KMS-11 (cell line): Measurements from ENCODE around the gene GARIN5B.

Experiments
- H2AFZ ChIP-seq: fragments of 200-600 bp; sonication (generic); 2 replicates; pipeline ENCODE4 v1.6.1; 2016; ENCODE audit warnings: antibody characterized with exemption, mixed run types, low read depth
- H3K27ac ChIP-seq: fragments of 200-600 bp; sonication (generic); 2 replicates; pipeline ENCODE4 v1.6.1; 2016; ENCODE audit warnings: mild to moderate bottlenecking, mixed run types
- H3K27me3 ChIP-seq: fragments of 200-600 bp; sonication (generic); 2 replicates; pipeline ENCODE4 v1.6.1; 2017; ENCODE audit warnings: mild to moderate bottlenecking, low read depth, mixed run types, moderate library complexity; ENCODE audit not compliant: insufficient read depth
- H3K36me3 ChIP-seq: fragments of 200-600 bp; sonication (generic); 2 replicates; pipeline ENCODE4 v1.6.1; 2017; ENCODE audit warnings: mild to moderate bottlenecking, mixed run types; ENCODE audit not compliant: insufficient read depth
- H3K4me1 ChIP-seq: fragments of 200-600 bp; sonication (generic); 2 replicates; pipeline ENCODE4 v1.6.1; 2016; ENCODE audit warnings: mild to moderate bottlenecking, low read depth, mixed run types; ENCODE audit not compliant: poor library complexity, severe bottlenecking
- H3K4me2 ChIP-seq: fragments of 200-600 bp; sonication (generic); 2 replicates; pipeline ENCODE4 v1.7.0; 2016; ENCODE audit warnings: mild to moderate bottlenecking, mixed run types
- H3K4me3 ChIP-seq: fragments of 200-600 bp; sonication (generic); IDR thresholded peaks from 2 replicates; pipeline ENCODE4 v1.6.1; 2017; ENCODE audit warnings: low read depth, low read length, mixed read lengths; ENCODE audit not compliant: insufficient read depth
- H3K79me2 ChIP-seq: fragments of 200-600 bp; sonication (generic); 2 replicates; pipeline ENCODE4 v1.6.1; 2016; ENCODE audit warnings: low read depth, mixed run types; ENCODE audit not compliant: insufficient read depth
- H3K9ac ChIP-seq: fragments of 200-600 bp; sonication (generic); 2 replicates; pipeline ENCODE4 v1.6.1; 2016; ENCODE audit warnings: mild to moderate bottlenecking, mixed run types
- H4K20me1 ChIP-seq: fragments of 200-600 bp; sonication (generic); 2 replicates; pipeline ENCODE4 v1.6.1; 2016; ENCODE audit warnings: mild to moderate bottlenecking, mixed run types; ENCODE audit not compliant: insufficient read depth
- CTCF ChIP-seq: fragments of 200-600 bp; sonication (generic); conservative IDR thresholded peaks from 2 replicates; pipeline ENCODE4 v1.6.1; 2017; ENCODE audit warnings: low read depth, mild to moderate bottlenecking, antibody characterized with exemption, low read length, moderate library complexity, mixed read lengths

The GARIN5B gene

GRCh38 chr19:55304980-55305379 is 58.1 kb downstream of the GARIN5B start:
- no peak overlapping the region for H3K9ac ChIP-seq
- H3K36me3 ChIP-seq = no peaks in the 10 kb centered on the region
- no peak for TF ChIP-seq CTCF
- no peaks in the 10 kb centered on the region for H3K27me3 ChIP-seq
- no peak overlapping the region for H3K4me2 ChIP-seq
- H3K79me2 ChIP-seq = no peaks in the 10 kb centered on the region
- no peak overlapping the region for H3K4me3 ChIP-seq
- H3K27ac ChIP-seq = no peak overlapping the region
- no peaks in the 10 kb centered on the region for H4K20me1 ChIP-seq
- H2AFZ ChIP-seq = no peak overlapping the region
- peaks cover 11% of the 10 kb centered on the region for H3K4me1 ChIP-seq
